HepG2 (cell line): Measurements from ENCODE around the gene KRTAP10-4. TPM values are rescaled to one million over a fixed set of nuclear protein-coding genes. Genes with fewer than 3 reads are reported as not detected.

Experiments used
- CCDC6 ChIP-seq: sonication (generic); formaldehyde crosslinking; IDR thresholded peaks from 2 replicates; pipeline ENCODE4 v1.8.1; 2022; ENCODE audit warnings: mild to moderate bottlenecking, missing genetic modification reagents, moderate library complexity
- ERF ChIP-seq: IDR thresholded peaks from 2 replicates; pipeline ENCODE4 v1.6.1; 2018; ENCODE audit warnings: missing biosample characterization, missing genetic modification reagents
- GATAD2A ChIP-seq: IDR thresholded peaks from 2 replicates; pipeline ENCODE4 v1.6.1; 2016
- HNRNPH1 ChIP-seq: fragments of 200-400 bp; formaldehyde crosslinking; optimal IDR thresholded peaks from 2 replicates; pipeline ENCODE3; 2017; ENCODE audit warnings: mild to moderate bottlenecking, low read depth, low read length
- HNRNPUL1 ChIP-seq: fragments of 200-400 bp; formaldehyde crosslinking; IDR thresholded peaks from 2 replicates; pipeline ENCODE4 v1.6.1; 2017; ENCODE audit warnings: low read depth, mild to moderate bottlenecking, low read length, moderate library complexity
- HOMEZ ChIP-seq: IDR thresholded peaks from 2 replicates; pipeline ENCODE4 v1.6.1; 2016; ENCODE audit warnings: low read depth
- JUNB ChIP-seq: sonication (generic); formaldehyde crosslinking; IDR thresholded peaks from 2 replicates; pipeline ENCODE4 v1.8.0; 2022; ENCODE audit warnings: missing genetic modification reagents, mild to moderate bottlenecking, borderline replicate concordance
- LCORL ChIP-seq, 2 experiments: fragments of 450-650 bp in 1 of 2; sonication (generic) in 1 of 2; formaldehyde crosslinking in 1 of 2; IDR thresholded peaks; 2 replicates each; pipeline versions ENCODE4 v1.5.0 to v1.6.1; 2017 to 2020; ENCODE audit warnings: antibody characterized with exemption in 1 of 2, missing genetic modification reagents in 1 of 2
- MAFK ChIP-seq, 2 experiments: IDR thresholded peaks in 1 of 2; conservative IDR thresholded peaks in 1 of 2; 2 replicates each; pipeline ENCODE4 v1.6.1; 2011; ENCODE audit warnings: improper control_type of control experiment in 2 of 2, low read length in 2 of 2
- MNT ChIP-seq: fragments of 450-650 bp; IDR thresholded peaks from 2 replicates; pipeline ENCODE4 v1.6.1; 2016
- PHF5A ChIP-seq: IDR thresholded peaks from one replicate; pipeline ENCODE4 v1.6.1; 2018; ENCODE audit warnings: low read depth, missing genetic modification reagents; ENCODE audit not compliant: unreplicated experiment
- SNRNP70 ChIP-seq: fragments of 200-400 bp; formaldehyde crosslinking; IDR thresholded peaks from 2 replicates; pipeline ENCODE4 v1.6.1; 2017; ENCODE audit warnings: mild to moderate bottlenecking, low read depth, low read length, moderate library complexity
- SP140L ChIP-seq: sonication (generic); formaldehyde crosslinking; IDR thresholded peaks from 2 replicates; pipeline ENCODE4 v1.4.0; 2020; ENCODE audit warnings: missing genetic modification reagents, borderline replicate concordance
- ZNF292 ChIP-seq: sonication (generic); formaldehyde crosslinking; IDR thresholded peaks from 2 replicates; pipeline ENCODE4 v1.8.1; 2022; ENCODE audit warnings: mild to moderate bottlenecking, low read depth, missing genetic modification reagents, borderline replicate concordance
- ZNF558 ChIP-seq: sonication (generic); formaldehyde crosslinking; IDR thresholded peaks from 2 replicates; pipeline ENCODE4 v1.9.0; 2022; ENCODE audit warnings: mild to moderate bottlenecking, missing genetic modification reagents, borderline replicate concordance
- ZNF562 ChIP-seq: sonication (generic); formaldehyde crosslinking; IDR thresholded peaks from 2 replicates; pipeline ENCODE4 v1.8.0; 2022; ENCODE audit warnings: missing genetic modification reagents, borderline replicate concordance
- ZNF772 ChIP-seq: sonication (generic); formaldehyde crosslinking; IDR thresholded peaks from 2 replicates; pipeline ENCODE4 v1.5.0; 2020; ENCODE audit warnings: mild to moderate bottlenecking, missing genetic modification reagents
- ZNF850 ChIP-seq: sonication (generic); formaldehyde crosslinking; conservative IDR thresholded peaks from 2 replicates; pipeline ENCODE4 v1.9.0; 2021; ENCODE audit warnings: mild to moderate bottlenecking, missing genetic modification reagents
- polyA plus RNA-seq, 8 experiments: library from polyadenylated mRNA; depleted of rRNA in 3 of 8; stranded (reverse) in 7 of 8; unstranded in 1 of 8; fragments of >200 nt; fragmentation: Illumina TruSeq in 4 of 8; extraction: Trizol in 4 of 8; gene quantifications; 2 replicates each; pipeline versions ENCODE4 v1.2.1 to v1.2.3, GENCODE V29; 2011 to 2016; ENCODE audit warnings: low read depth in 4 of 8, missing spikeins in 1 of 8, mixed read lengths in 1 of 8; ENCODE audit not compliant: insufficient read depth in 1 of 8
- total RNA-seq, 5 experiments: library from RNA; depleted of rRNA; stranded (reverse); fragments of >200 nt; fragmentation: Illumina TruSeq; extraction: Trizol; gene quantifications; 2 replicates each; pipeline ENCODE4 v1.2.3, GENCODE V29; 2016; ENCODE audit warnings: low read depth in 1 of 5
- TF ChIP-seq, protein P1 (sequence below): sonication (generic); formaldehyde crosslinking; IDR thresholded peaks from 2 replicates; pipeline ENCODE4 v1.4.0; 2020; ENCODE audit warnings: mild to moderate bottlenecking, missing genetic modification reagents
- TF ChIP-seq, protein P2 (sequence below): sonication (generic); formaldehyde crosslinking; IDR thresholded peaks from 2 replicates; pipeline ENCODE4 v1.4.0; 2020; ENCODE audit warnings: mild to moderate bottlenecking, missing genetic modification reagents
- TF ChIP-seq, protein P3 (sequence below): IDR thresholded peaks from 2 replicates; pipeline ENCODE4 v1.6.1; 2018; ENCODE audit warnings: missing genetic modification reagents, mild to moderate bottlenecking, missing compliant biosample characterization

KRTAP10-4 gene
- total and polyA plus RNA-seq, 2 of the 13 experiments (the other 11 are each of a cell fraction or from before 2014, with no cell fraction given) = not detected

GRCh38 chr21:44593598-44594405, 20.3 kb downstream of the KRTAP10-4 start (continued):
- TF ChIP-seq, protein P1, sequence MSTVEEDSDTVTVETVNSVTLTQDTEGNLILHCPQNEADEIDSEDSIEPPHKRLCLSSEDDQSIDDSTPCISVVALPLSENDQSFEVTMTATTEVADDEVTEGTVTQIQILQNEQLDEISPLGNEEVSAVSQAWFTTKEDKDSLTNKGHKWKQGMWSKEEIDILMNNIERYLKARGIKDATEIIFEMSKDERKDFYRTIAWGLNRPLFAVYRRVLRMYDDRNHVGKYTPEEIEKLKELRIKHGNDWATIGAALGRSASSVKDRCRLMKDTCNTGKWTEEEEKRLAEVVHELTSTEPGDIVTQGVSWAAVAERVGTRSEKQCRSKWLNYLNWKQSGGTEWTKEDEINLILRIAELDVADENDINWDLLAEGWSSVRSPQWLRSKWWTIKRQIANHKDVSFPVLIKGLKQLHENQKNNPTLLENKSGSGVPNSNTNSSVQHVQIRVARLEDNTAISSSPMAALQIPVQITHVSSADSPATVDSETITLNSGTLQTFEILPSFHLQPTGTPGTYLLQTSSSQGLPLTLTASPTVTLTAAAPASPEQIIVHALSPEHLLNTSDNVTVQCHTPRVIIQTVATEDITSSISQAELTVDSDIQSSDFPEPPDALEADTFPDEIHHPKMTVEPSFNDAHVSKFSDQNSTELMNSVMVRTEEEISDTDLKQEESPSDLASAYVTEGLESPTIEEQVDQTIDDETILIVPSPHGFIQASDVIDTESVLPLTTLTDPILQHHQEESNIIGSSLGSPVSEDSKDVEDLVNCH (CRISPR knock-in tag) = no peak
- 0 out of 2 replicates have a peak, but pooled peaks have one; percentile 48 for TF ChIP-seq HOMEZ (CRISPR knock-in tag)
- no peak for TF ChIP-seq SP140L (CRISPR knock-in tag)
- no peak for TF ChIP-seq PHF5A (CRISPR knock-in tag)
- TF ChIP-seq, protein P2, sequence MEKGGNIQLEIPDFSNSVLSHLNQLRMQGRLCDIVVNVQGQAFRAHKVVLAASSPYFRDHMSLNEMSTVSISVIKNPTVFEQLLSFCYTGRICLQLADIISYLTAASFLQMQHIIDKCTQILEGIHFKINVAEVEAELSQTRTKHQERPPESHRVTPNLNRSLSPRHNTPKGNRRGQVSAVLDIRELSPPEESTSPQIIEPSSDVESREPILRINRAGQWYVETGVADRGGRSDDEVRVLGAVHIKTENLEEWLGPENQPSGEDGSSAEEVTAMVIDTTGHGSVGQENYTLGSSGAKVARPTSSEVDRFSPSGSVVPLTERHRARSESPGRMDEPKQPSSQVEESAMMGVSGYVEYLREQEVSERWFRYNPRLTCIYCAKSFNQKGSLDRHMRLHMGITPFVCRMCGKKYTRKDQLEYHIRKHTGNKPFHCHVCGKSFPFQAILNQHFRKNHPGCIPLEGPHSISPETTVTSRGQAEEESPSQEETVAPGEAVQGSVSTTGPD (CRISPR knock-in tag) = no peak
- peak; percentile 89; the same call in 1 of the 2 replicates for TF ChIP-seq ZNF292
- TF ChIP-seq HNRNPUL1 = no peak
- TF ChIP-seq, protein P3, sequence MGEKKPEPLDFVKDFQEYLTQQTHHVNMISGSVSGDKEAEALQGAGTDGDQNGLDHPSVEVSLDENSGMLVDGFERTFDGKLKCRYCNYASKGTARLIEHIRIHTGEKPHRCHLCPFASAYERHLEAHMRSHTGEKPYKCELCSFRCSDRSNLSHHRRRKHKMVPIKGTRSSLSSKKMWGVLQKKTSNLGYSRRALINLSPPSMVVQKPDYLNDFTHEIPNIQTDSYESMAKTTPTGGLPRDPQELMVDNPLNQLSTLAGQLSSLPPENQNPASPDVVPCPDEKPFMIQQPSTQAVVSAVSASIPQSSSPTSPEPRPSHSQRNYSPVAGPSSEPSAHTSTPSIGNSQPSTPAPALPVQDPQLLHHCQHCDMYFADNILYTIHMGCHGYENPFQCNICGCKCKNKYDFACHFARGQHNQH (CRISPR knock-in tag) = peak; percentile 86; the same call in 1 of the 2 replicates
- peak; percentile 90 for TF ChIP-seq ERF
- TF ChIP-seq CCDC6 (CRISPR knock-in tag) = peak; percentile 84; the same call in 1 of the 2 replicates
- no peak for TF ChIP-seq MAFK (conservative IDR thresholded peaks at IDR 0.05 in 1 of 2, IDR thresholded peaks at IDR 0.05 in 1 of 2; ENCODE audit: low read length in 2 of 2)
- peak; percentile 82 for TF ChIP-seq ZNF772
- TF ChIP-seq LCORL (IDR thresholded peaks at IDR 0.05) = no peak
- TF ChIP-seq LCORL (CRISPR knock-in tag; IDR thresholded peaks at IDR 0.05) = peak; percentile 89
- TF ChIP-seq GATAD2A (CRISPR knock-in tag) = peak; percentile 95
- TF ChIP-seq ZNF558 (CRISPR knock-in tag) = no peak
- no peak for TF ChIP-seq HNRNPH1
- TF ChIP-seq JUNB (CRISPR knock-in tag) = no peak
- TF ChIP-seq MNT = peak; percentile 20; the same call in 1 of the 2 replicates
- TF ChIP-seq ZNF562 (CRISPR knock-in tag) = no peak
- TF ChIP-seq ZNF850 (CRISPR knock-in tag) = no peak
- no peak for TF ChIP-seq SNRNP70
